K562 (cell line): ENCODE measurements around the gene FRMPD2. TPM values are rescaled to one million over a fixed set of nuclear protein-coding genes. Genes with fewer than 3 reads are reported as not detected.
A peak's percentile ranks its signal among the peaks of the same experiment; 100 is the strongest.

Experiments used
- ATF3 ChIP-seq, 2 experiments: fragments of 450-650 bp in 1 of 2; sonication (generic) in 1 of 2; formaldehyde crosslinking in 1 of 2; IDR thresholded peaks in 1 of 2; conservative IDR thresholded peaks in 1 of 2; 2 replicates each; pipeline versions ENCODE4 v1.6.1 to v1.8.1; 2016 to 2023; ENCODE audit warnings: mild to moderate bottlenecking in 2 of 2, moderate library complexity in 2 of 2, inconsistent platforms in 1 of 2, missing genetic modification reagents in 1 of 2
- BHLHE40 ChIP-seq: IDR thresholded peaks from 2 replicates; pipeline ENCODE4 v1.6.1; 2011; ENCODE audit warnings: low read length, improper control_type of control experiment
- BRD9 ChIP-seq: fragments of 450-650 bp; IDR thresholded peaks from 2 replicates; pipeline ENCODE4 v1.6.1; 2018; ENCODE audit warnings: low read depth; ENCODE audit not compliant: partially characterized antibody
- E2F1 ChIP-seq: sonication (generic); formaldehyde crosslinking; IDR thresholded peaks from 2 replicates; pipeline ENCODE4 v1.8.1; 2023; ENCODE audit warnings: mild to moderate bottlenecking, missing genetic modification reagents, moderate library complexity
- EHMT2 ChIP-seq: fragments of 450-650 bp; IDR thresholded peaks from 2 replicates; pipeline ENCODE4 v1.6.1; 2018; ENCODE audit warnings: antibody characterized with exemption
- ELF2 ChIP-seq: fragments of 250-450 bp; sonication (Bioruptor Pico); IDR thresholded peaks from 2 replicates; pipeline ENCODE4 v1.5.0; 2021; ENCODE audit warnings: mild to moderate bottlenecking
- FIP1L1 ChIP-seq: fragments of 200-400 bp; formaldehyde crosslinking; IDR thresholded peaks from 2 replicates; pipeline ENCODE4 v1.6.1; 2018; ENCODE audit warnings: mild to moderate bottlenecking, low read depth, low read length; ENCODE audit not compliant: poor library complexity, severe bottlenecking
- HDAC1 ChIP-seq, 2 experiments: fragments of 450-650 bp; IDR thresholded peaks; 2 replicates each; pipeline ENCODE4 v1.6.1; 2016 to 2017; ENCODE audit warnings: inconsistent platforms in 1 of 2, mild to moderate bottlenecking in 1 of 2, moderate library complexity in 1 of 2
- KDM2B ChIP-seq: fragments of 250-450 bp; sonication (Bioruptor Pico); IDR thresholded peaks from 2 replicates; pipeline ENCODE4 v1.8.0; 2021; ENCODE audit warnings: mild to moderate bottlenecking, moderate library complexity
- MAFK ChIP-seq: IDR thresholded peaks from 2 replicates; pipeline ENCODE4 v1.6.1; 2011; ENCODE audit warnings: low read length, improper control_type of control experiment
- MCM2 ChIP-seq: fragments of 450-650 bp; IDR thresholded peaks from 2 replicates; pipeline ENCODE4 v1.6.1; 2017; ENCODE audit warnings: low read depth, mild to moderate bottlenecking
- MCM5 ChIP-seq: fragments of 450-650 bp; IDR thresholded peaks from 2 replicates; pipeline ENCODE4 v1.6.1; 2016; ENCODE audit warnings: low read depth
- NR1H2 ChIP-seq: sonication (generic); formaldehyde crosslinking; IDR thresholded peaks from 2 replicates; pipeline ENCODE4 v1.4.0; 2020; ENCODE audit warnings: mild to moderate bottlenecking, missing genetic modification reagents
- PHF20 ChIP-seq: fragments of 450-650 bp; IDR thresholded peaks from 2 replicates; pipeline ENCODE4 v1.6.1; 2018; ENCODE audit not compliant: partially characterized antibody
- ZC3H8 ChIP-seq: fragments of 450-650 bp; IDR thresholded peaks from 2 replicates; pipeline ENCODE4 v1.6.1; 2017
- ZNF23 ChIP-seq: fragments of 250-450 bp; sonication (Bioruptor Pico); IDR thresholded peaks from 2 replicates; pipeline ENCODE4 v1.4.0; 2020; ENCODE audit warnings: mild to moderate bottlenecking
- ZNF316 ChIP-seq: fragments of 450-650 bp; IDR thresholded peaks from 2 replicates; pipeline ENCODE4 v1.6.1; 2016
- ZNF696 ChIP-seq: fragments of 250-450 bp; sonication (Bioruptor Pico); conservative IDR thresholded peaks from 2 replicates; pipeline ENCODE4 v1.4.0; 2020; ENCODE audit warnings: mild to moderate bottlenecking, moderate library complexity
- polyA plus RNA-seq, 8 experiments: library from polyadenylated mRNA; depleted of rRNA in 4 of 8; stranded (reverse) in 5 of 8; unstranded in 3 of 8; fragments of >200 nt; fragmentation: Nextera tagmentation in 2 of 8; fragmentation: Illumina TruSeq in 1 of 8; extraction: Ambion mirVana in 2 of 8; extraction: Trizol in 1 of 8; gene quantifications; 2 replicates each; pipeline versions ENCODE4 v1.2.1 to v1.2.3, GENCODE V29; 2011 to 2014; ENCODE audit warnings: inconsistent platforms in 1 of 8, missing spikeins in 1 of 8
- total RNA-seq, 7 experiments: library from RNA; depleted of rRNA in 6 of 7; stranded (reverse); fragments of >200 nt in 6 of 7; fragmentation: Illumina TruSeq in 2 of 7; extraction: Trizol in 2 of 7; gene quantifications; 2 replicates each; pipeline versions ENCODE4 v1.2.1 to v1.2.3, GENCODE V29; 2011 to 2021; ENCODE audit warnings: low replicate concordance in 1 of 7
- TF ChIP-seq, protein P1 (sequence below), 2 experiments: fragments of 450-650 bp; formaldehyde crosslinking in 1 of 2; IDR thresholded peaks; 2 replicates each; pipeline versions ENCODE4 v1.4.0 to v1.6.1; 2014 to 2020; ENCODE audit warnings: mild to moderate bottlenecking in 2 of 2, borderline replicate concordance in 1 of 2, low read depth in 1 of 2

Gene FRMPD2
- total and polyA plus RNA-seq, 9 of the 15 experiments (the other 6 are each of a cell fraction or from before 2014, with no cell fraction given) = 0.12 to 0.95 (median 0.33) TPM

- no peak for TF ChIP-seq ZNF696 (CRISPR knock-in tag)
- TF ChIP-seq ATF3 (IDR thresholded peaks at IDR 0.05) = no peak
- TF ChIP-seq ATF3 (CRISPR knock-in tag; conservative IDR thresholded peaks at IDR 0.05) = no peak
- no peak for TF ChIP-seq BHLHE40
- no peak for TF ChIP-seq ELF2 (CRISPR knock-in tag)
- TF ChIP-seq BRD9 = no peak
- no peak for TF ChIP-seq FIP1L1
- no peak for TF ChIP-seq MCM2
- TF ChIP-seq ZC3H8 = no peak
- TF ChIP-seq MAFK = peak; percentile 43; the same call in 1 of the 2 replicates
- TF ChIP-seq ZNF316 = peak; percentile 88
- peak; percentile 83; the same call in 1 of the 2 replicates for TF ChIP-seq EHMT2
- TF ChIP-seq MCM5 = no peak
- no peak for TF ChIP-seq E2F1 (CRISPR knock-in tag)
- TF ChIP-seq NR1H2 (CRISPR knock-in tag) = no peak
- no peak for TF ChIP-seq KDM2B (CRISPR knock-in tag)
- TF ChIP-seq HDAC1 (IDR thresholded peaks at IDR 0.05) = no peak
- TF ChIP-seq, protein P1, sequence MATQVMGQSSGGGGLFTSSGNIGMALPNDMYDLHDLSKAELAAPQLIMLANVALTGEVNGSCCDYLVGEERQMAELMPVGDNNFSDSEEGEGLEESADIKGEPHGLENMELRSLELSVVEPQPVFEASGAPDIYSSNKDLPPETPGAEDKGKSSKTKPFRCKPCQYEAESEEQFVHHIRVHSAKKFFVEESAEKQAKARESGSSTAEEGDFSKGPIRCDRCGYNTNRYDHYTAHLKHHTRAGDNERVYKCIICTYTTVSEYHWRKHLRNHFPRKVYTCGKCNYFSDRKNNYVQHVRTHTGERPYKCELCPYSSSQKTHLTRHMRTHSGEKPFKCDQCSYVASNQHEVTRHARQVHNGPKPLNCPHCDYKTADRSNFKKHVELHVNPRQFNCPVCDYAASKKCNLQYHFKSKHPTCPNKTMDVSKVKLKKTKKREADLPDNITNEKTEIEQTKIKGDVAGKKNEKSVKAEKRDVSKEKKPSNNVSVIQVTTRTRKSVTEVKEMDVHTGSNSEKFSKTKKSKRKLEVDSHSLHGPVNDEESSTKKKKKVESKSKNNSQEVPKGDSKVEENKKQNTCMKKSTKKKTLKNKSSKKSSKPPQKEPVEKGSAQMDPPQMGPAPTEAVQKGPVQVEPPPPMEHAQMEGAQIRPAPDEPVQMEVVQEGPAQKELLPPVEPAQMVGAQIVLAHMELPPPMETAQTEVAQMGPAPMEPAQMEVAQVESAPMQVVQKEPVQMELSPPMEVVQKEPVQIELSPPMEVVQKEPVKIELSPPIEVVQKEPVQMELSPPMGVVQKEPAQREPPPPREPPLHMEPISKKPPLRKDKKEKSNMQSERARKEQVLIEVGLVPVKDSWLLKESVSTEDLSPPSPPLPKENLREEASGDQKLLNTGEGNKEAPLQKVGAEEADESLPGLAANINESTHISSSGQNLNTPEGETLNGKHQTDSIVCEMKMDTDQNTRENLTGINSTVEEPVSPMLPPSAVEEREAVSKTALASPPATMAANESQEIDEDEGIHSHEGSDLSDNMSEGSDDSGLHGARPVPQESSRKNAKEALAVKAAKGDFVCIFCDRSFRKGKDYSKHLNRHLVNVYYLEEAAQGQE (IDR thresholded peaks at IDR 0.05; ENCODE audit: borderline replicate concordance) = peak; percentile 79
- TF ChIP-seq, protein P1 (CRISPR knock-in tag; IDR thresholded peaks at IDR 0.05; ENCODE audit: low read depth) = no peak
- TF ChIP-seq ZNF23 = no peak
- TF ChIP-seq PHF20 = no peak
Measured at GRCh38 chr10:48302515-48303476, 28.3 kb upstream of the FRMPD2 start (continued).
